B cell (primary cell): ENCODE measurements around the gene WDR76.

ENCODE experiments used
- EZH2 ChIP-seq: IDR thresholded peaks from 2 replicates; pipeline ENCODE4 v1.6.1; 2012; ENCODE audit warnings: borderline replicate concordance, low read depth, mild to moderate bottlenecking, moderate library complexity, low read length; ENCODE audit not compliant: insufficient read depth, poor library complexity, severe bottlenecking
- TF ChIP-seq, protein P1 (sequence below): fragments of 200-600 bp; IDR thresholded peaks from one replicate; pipeline ENCODE4 v1.8.0; 2022; ENCODE audit warnings: antibody characterized with exemption, mild to moderate bottlenecking

DNA sequence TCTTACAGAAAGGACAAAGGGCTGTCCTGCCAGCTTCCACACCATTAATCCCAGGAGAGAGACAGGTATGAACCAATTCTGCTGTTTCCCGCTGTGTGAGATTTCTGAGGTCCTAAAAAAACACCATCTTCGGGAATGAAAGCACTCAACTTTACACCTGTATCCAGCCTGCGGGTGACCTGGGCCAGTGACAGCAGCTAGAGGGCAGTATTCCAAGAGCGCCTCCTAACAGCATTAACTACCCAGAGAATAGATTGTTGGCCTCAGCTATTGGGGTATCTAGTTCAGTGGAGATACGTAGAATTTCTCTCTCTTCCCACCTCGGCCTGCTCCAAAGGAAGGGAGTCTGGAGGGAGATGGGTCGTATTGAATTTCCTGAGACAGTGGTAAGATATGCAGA is 55.1 kb downstream of the WDR76 start:
- TF ChIP-seq, protein P1, sequence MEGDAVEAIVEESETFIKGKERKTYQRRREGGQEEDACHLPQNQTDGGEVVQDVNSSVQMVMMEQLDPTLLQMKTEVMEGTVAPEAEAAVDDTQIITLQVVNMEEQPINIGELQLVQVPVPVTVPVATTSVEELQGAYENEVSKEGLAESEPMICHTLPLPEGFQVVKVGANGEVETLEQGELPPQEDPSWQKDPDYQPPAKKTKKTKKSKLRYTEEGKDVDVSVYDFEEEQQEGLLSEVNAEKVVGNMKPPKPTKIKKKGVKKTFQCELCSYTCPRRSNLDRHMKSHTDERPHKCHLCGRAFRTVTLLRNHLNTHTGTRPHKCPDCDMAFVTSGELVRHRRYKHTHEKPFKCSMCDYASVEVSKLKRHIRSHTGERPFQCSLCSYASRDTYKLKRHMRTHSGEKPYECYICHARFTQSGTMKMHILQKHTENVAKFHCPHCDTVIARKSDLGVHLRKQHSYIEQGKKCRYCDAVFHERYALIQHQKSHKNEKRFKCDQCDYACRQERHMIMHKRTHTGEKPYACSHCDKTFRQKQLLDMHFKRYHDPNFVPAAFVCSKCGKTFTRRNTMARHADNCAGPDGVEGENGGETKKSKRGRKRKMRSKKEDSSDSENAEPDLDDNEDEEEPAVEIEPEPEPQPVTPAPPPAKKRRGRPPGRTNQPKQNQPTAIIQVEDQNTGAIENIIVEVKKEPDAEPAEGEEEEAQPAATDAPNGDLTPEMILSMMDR, result no peak
- TF ChIP-seq EZH2, result no peak
